ENCODE results near the gene BCAS3.

Gene BCAS3

DNA sequence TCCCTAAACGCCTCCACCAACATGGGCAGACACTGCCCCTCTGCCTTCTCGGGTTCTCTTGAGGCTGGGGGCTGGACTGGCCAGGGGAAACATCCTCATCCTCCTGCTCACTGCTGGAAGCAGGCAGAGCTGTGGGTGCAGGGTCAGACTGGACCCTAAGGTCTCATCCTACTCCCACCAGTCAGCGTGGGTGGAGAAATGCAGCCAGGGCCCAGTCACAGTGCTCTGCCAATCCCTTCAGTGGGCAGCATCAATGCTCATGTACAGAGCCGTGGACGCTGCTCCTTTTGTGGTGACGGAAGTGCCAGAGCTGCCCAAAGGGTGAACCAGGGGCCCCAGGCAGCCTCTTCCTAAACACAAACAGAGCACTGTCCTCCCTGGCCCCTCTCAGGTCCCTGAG lies 708.6 kb downstream of the BCAS3 start:
- Histone ChIP-seq H3K27ac (no peak overlapping the region), H3K27me3 (replicated peaks) (no peaks in the 10 kb centered on the region), H3K36me3 (replicated peaks) (no peaks in the 10 kb centered on the region), H3K4me3 (ENCODE audit: low read depth, low read length) (no peak overlapping the region)
- no peak for DNase-seq
- in situ Hi-C loops (cut with HindIII; ENCODE audit: low pct_ligation_motif_present, low sequenced_read_pairs), result no loop called here
- TF ChIP-seq, protein P1, sequence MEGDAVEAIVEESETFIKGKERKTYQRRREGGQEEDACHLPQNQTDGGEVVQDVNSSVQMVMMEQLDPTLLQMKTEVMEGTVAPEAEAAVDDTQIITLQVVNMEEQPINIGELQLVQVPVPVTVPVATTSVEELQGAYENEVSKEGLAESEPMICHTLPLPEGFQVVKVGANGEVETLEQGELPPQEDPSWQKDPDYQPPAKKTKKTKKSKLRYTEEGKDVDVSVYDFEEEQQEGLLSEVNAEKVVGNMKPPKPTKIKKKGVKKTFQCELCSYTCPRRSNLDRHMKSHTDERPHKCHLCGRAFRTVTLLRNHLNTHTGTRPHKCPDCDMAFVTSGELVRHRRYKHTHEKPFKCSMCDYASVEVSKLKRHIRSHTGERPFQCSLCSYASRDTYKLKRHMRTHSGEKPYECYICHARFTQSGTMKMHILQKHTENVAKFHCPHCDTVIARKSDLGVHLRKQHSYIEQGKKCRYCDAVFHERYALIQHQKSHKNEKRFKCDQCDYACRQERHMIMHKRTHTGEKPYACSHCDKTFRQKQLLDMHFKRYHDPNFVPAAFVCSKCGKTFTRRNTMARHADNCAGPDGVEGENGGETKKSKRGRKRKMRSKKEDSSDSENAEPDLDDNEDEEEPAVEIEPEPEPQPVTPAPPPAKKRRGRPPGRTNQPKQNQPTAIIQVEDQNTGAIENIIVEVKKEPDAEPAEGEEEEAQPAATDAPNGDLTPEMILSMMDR (IDR thresholded peaks at IDR 0.05; ENCODE audit: low read depth, low read length, missing control alignments), result no peak

- TF ChIP-seq, protein P1 (IDR thresholded peaks at IDR 0.05; ENCODE audit: low read depth, low read length, missing control alignments), result no peak
- H3K27ac ChIP-seq, result no peak overlapping the region
- DNase-seq, result no peak
- H3K27me3 ChIP-seq (replicated peaks), result no peaks in the 10 kb centered on the region
- no peaks in the 10 kb centered on the region for H3K36me3 ChIP-seq (replicated peaks)
- in situ Hi-C loops (cut with HindIII; ENCODE audit: low pct_ligation_motif_present, low sequenced_read_pairs), result no loop called here
- no peak overlapping the region for H3K4me3 ChIP-seq (ENCODE audit: low read depth, low read length)
Observed at GRCh38 chr17:61387011-61387410, 709.4 kb downstream of the BCAS3 start.

- TF ChIP-seq, protein P1 (IDR thresholded peaks at IDR 0.05; ENCODE audit: low read depth, low read length, missing control alignments), result no peak
- no peak overlapping the region for H3K27ac ChIP-seq
- no peaks in the 10 kb centered on the region for H3K36me3 ChIP-seq (replicated peaks)
- in situ Hi-C loops (cut with HindIII; ENCODE audit: low pct_ligation_motif_present, low sequenced_read_pairs), result no loop called here
- no peak overlapping the region for H3K4me3 ChIP-seq (ENCODE audit: low read depth, low read length)
- H3K27me3 ChIP-seq (replicated peaks), result no peaks in the 10 kb centered on the region
- DNase-seq, result no peak
Observed at GRCh38 chr17:61387511-61388305, 710.1 kb downstream of the BCAS3 start.

- no peaks in the 10 kb centered on the region for H3K36me3 ChIP-seq (replicated peaks)
- H3K27ac ChIP-seq, result no peak overlapping the region
- in situ Hi-C loops (cut with HindIII; ENCODE audit: low pct_ligation_motif_present, low sequenced_read_pairs), result no loop called here
- H3K27me3 ChIP-seq (replicated peaks), result no peaks in the 10 kb centered on the region
- DNase-seq, result no peak
- H3K4me3 ChIP-seq (ENCODE audit: low read depth, low read length), result no peak overlapping the region
- TF ChIP-seq, protein P1 (IDR thresholded peaks at IDR 0.05; ENCODE audit: low read depth, low read length, missing control alignments), result no peak
Observed at GRCh38 chr17:61388561-61389356, 711.1 kb downstream of the BCAS3 start.

DNA sequence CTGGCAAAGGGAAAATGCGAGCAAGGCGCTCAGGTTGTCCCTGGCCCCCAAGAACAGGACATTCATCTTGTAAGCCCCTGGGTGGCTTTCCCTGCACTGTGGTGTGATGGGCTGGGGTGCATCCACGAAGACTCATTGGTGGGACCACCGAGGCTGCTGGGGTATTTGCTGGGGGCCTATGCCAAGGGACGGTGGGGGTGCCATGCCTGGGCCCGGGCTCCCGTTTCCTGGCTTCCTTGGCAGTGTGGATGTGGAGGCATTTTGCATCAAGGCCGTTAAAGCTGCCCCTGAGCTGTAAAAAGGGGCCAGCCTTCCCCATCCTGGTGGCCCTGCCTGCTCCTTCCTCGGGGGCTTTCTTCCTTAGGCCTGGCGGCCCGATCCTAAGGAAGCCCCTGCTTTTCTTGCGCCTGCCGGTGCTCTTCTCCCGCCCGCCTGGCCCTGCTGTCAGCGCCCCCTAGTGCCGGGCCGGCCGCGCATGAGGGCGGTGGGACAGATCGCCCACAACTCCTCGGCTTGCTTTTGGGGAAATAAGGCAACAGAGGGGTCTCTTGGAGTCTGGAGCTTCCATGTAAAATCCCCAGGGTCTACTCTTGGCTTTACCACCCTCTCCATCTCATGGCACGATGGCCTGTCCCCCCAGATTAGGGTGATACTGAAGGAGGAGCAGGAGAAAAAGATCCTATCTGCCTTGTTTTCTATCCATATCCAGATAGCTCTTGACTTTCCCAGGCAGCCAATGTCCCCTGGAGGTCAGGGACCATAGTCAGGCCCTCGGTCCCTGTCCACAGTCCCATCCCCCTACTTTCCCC lies 712.2 kb downstream of the BCAS3 start:
- no peak for DNase-seq
- no peak overlapping the region for H3K4me3 ChIP-seq (ENCODE audit: low read depth, low read length)
- H3K36me3 ChIP-seq (replicated peaks), result no peaks in the 10 kb centered on the region
- TF ChIP-seq, protein P1 (IDR thresholded peaks at IDR 0.05; ENCODE audit: low read depth, low read length, missing control alignments), result peak; percentile 97
- H3K27me3 ChIP-seq (replicated peaks), result no peaks in the 10 kb centered on the region
- no peak overlapping the region for H3K27ac ChIP-seq
- in situ Hi-C loops (cut with HindIII; ENCODE audit: low pct_ligation_motif_present, low sequenced_read_pairs), result no loop called here

All from brain microvascular endothelial cell (primary cell).